ENCODE measurements around the gene CREG2.

The CREG2 gene

GRCh38 chr2:101420623-101421022, 33.3 kb upstream of the CREG2 start:
- H3K14ac ChIP-seq (ENCODE audit: low read length in 2 of 2): no peak overlapping the region
- H3K27ac ChIP-seq (ENCODE audit: low read length, poor library complexity, severe bottlenecking): no peak overlapping the region
- no peak overlapping the region for H2BK15ac ChIP-seq (ENCODE audit: low read depth, poor library complexity, severe bottlenecking)
- H4K91ac ChIP-seq (ENCODE audit: low read length): peak overlapping the region; percentile 40
- H3K4me2 ChIP-seq (ENCODE audit: low read length, poor library complexity, severe bottlenecking): no peak overlapping the region
- DNase-seq: no peak
- no peak overlapping the region for H3K23ac ChIP-seq (ENCODE audit: low read length in 2 of 2)
- H3K4me1 ChIP-seq (ENCODE audit: control insufficient read depth, insufficient read depth, low read depth, low read length): no peaks in the 10 kb centered on the region
- no peak overlapping the region for H3K18ac ChIP-seq (ENCODE audit: low read depth in 1 of 2, low read length in 2 of 2)
- no peaks in the 10 kb centered on the region for H3K79me1 ChIP-seq (replicated peaks; ENCODE audit: low read length, poor library complexity, severe bottlenecking)
- no peaks in the 10 kb centered on the region for H3K9me3 ChIP-seq (ENCODE audit: control insufficient read depth, low read length)
- H3K4ac ChIP-seq (ENCODE audit: low read depth in 1 of 2, low read length in 2 of 2): no peak overlapping the region
- H2BK12ac ChIP-seq (ENCODE audit: low read length in 2 of 2): no peak overlapping the region
- no peak overlapping the region for H2AFZ ChIP-seq (ENCODE audit: low read depth, low read length)
- no peak overlapping the region for H2BK5ac ChIP-seq (ENCODE audit: low read depth, low read length, poor library complexity, severe bottlenecking)
- H2BK120ac ChIP-seq (ENCODE audit: low read depth, low read length): no peak overlapping the region
- WGBS: 90% methylated on average over 4 of the region's 4 CpGs
- no peak overlapping the region for H3K4me3 ChIP-seq (ENCODE audit: insufficient read depth in 1 of 2, low read depth in 1 of 2, low read length in 2 of 2)
- no peak overlapping the region for H3K9ac ChIP-seq (ENCODE audit: low read length)
- peaks cover 0 to 76% of the 10 kb centered on the region in 2 experiments for H3K36me3 ChIP-seq (ENCODE audit: control insufficient read depth in 1 of 2, insufficient read depth in 2 of 2, low read depth in 1 of 2, low read length in 2 of 2)
- H4K8ac ChIP-seq (ENCODE audit: low read length): no peak overlapping the region
- no peak overlapping the region for H2AK5ac ChIP-seq (ENCODE audit: low read length, severe bottlenecking)
- no peaks in the 10 kb centered on the region for H3K27me3 ChIP-seq (ENCODE audit: control insufficient read depth in 1 of 2, insufficient read depth in 1 of 2, low read length in 2 of 2)

GRCh38 chr2:101419096-101419663, 31.9 kb upstream of the CREG2 start:
- Histone ChIP-seq H3K27ac (ENCODE audit: low read length, poor library complexity, severe bottlenecking) (no peak overlapping the region), H3K9ac (ENCODE audit: low read length) (peak overlapping the region; percentile 58), H4K91ac (ENCODE audit: low read length) (no peak overlapping the region), H3K14ac (ENCODE audit: low read length in 2 of 2) (no peak overlapping the region), H3K4me2 (ENCODE audit: low read length, poor library complexity, severe bottlenecking) (no peak overlapping the region), H2BK120ac (ENCODE audit: low read depth, low read length) (no peak overlapping the region), H3K18ac (ENCODE audit: low read depth in 1 of 2, low read length in 2 of 2) (no peak overlapping the region), H2AFZ (ENCODE audit: low read depth, low read length) (no peak overlapping the region), H2BK12ac (ENCODE audit: low read length in 2 of 2) (no peak overlapping the region), H2AK5ac (ENCODE audit: low read length, severe bottlenecking) (no peak overlapping the region), H3K79me1 (replicated peaks; ENCODE audit: low read length, poor library complexity, severe bottlenecking) (no peaks in the 10 kb centered on the region), H3K4ac (ENCODE audit: low read depth in 1 of 2, low read length in 2 of 2) (no peak overlapping the region), H3K4me1 (ENCODE audit: control insufficient read depth, insufficient read depth, low read depth, low read length) (no peaks in the 10 kb centered on the region), H3K9me3 (ENCODE audit: control insufficient read depth, low read length) (no peaks in the 10 kb centered on the region), H3K36me3 (ENCODE audit: control insufficient read depth in 1 of 2, insufficient read depth in 2 of 2, low read depth in 1 of 2, low read length in 2 of 2) (peaks cover 0 to 81% of the 10 kb centered on the region in 2 experiments), H3K27me3 (ENCODE audit: control insufficient read depth in 1 of 2, insufficient read depth in 1 of 2, low read length in 2 of 2) (no peaks in the 10 kb centered on the region), H3K23ac (ENCODE audit: low read length in 2 of 2) (no peak overlapping the region), H4K8ac (ENCODE audit: low read length) (no peak overlapping the region), H2BK5ac (ENCODE audit: low read depth, low read length, poor library complexity, severe bottlenecking) (no peak overlapping the region), H3K4me3 (ENCODE audit: insufficient read depth in 1 of 2, low read depth in 1 of 2, low read length in 2 of 2) (no peak overlapping the region), H2BK15ac (ENCODE audit: low read depth, poor library complexity, severe bottlenecking) (no peak overlapping the region)
- 90% methylated on average over 10 of the region's 10 CpGs for WGBS
- DNase-seq: peak; percentile 68

- Histone ChIP-seq H2AFZ (ENCODE audit: low read depth, low read length) (no peak overlapping the region), H3K4ac (ENCODE audit: low read depth in 1 of 2, low read length in 2 of 2) (no peak overlapping the region), H4K91ac (ENCODE audit: low read length) (no peak overlapping the region), H3K4me2 (ENCODE audit: low read length, poor library complexity, severe bottlenecking) (no peak overlapping the region), H2BK120ac (ENCODE audit: low read depth, low read length) (no peak overlapping the region), H3K9ac (ENCODE audit: low read length) (peak overlapping the region; percentile 58), H3K18ac (ENCODE audit: low read depth in 1 of 2, low read length in 2 of 2) (no peak overlapping the region), H3K4me3 (ENCODE audit: insufficient read depth in 1 of 2, low read depth in 1 of 2, low read length in 2 of 2) (no peak overlapping the region), H3K27ac (ENCODE audit: low read length, poor library complexity, severe bottlenecking) (no peak overlapping the region), H2AK5ac (ENCODE audit: low read length, severe bottlenecking) (no peak overlapping the region), H3K14ac (ENCODE audit: low read length in 2 of 2) (no peak overlapping the region), H3K27me3 (ENCODE audit: control insufficient read depth in 1 of 2, insufficient read depth in 1 of 2, low read length in 2 of 2) (peaks cover 0 to 4% of the 10 kb centered on the region in 2 experiments), H3K23ac (ENCODE audit: low read length in 2 of 2) (no peak overlapping the region), H3K36me3 (ENCODE audit: control insufficient read depth in 1 of 2, insufficient read depth in 2 of 2, low read depth in 1 of 2, low read length in 2 of 2) (peaks cover 0 to 80% of the 10 kb centered on the region in 2 experiments), H3K4me1 (ENCODE audit: control insufficient read depth, insufficient read depth, low read depth, low read length) (no peaks in the 10 kb centered on the region), H3K9me3 (ENCODE audit: control insufficient read depth, low read length) (no peaks in the 10 kb centered on the region), H2BK5ac (ENCODE audit: low read depth, low read length, poor library complexity, severe bottlenecking) (no peak overlapping the region), H2BK15ac (ENCODE audit: low read depth, poor library complexity, severe bottlenecking) (no peak overlapping the region), H3K79me1 (replicated peaks; ENCODE audit: low read length, poor library complexity, severe bottlenecking) (no peaks in the 10 kb centered on the region), H2BK12ac (ENCODE audit: low read length in 2 of 2) (peak overlapping the region in 1 of 2 experiments; percentile 62), H4K8ac (ENCODE audit: low read length) (no peak overlapping the region)
- no peak for DNase-seq
- WGBS: 83% methylated on average over 7 of the region's 12 CpGs
Measured at GRCh38 chr2:101418460-101419095, 31.3 kb upstream of the CREG2 start.

- H2AK5ac ChIP-seq (ENCODE audit: low read length, severe bottlenecking): no peak overlapping the region
- DNase-seq: no peak
- no peak overlapping the region for H4K91ac ChIP-seq (ENCODE audit: low read length)
- H3K27ac ChIP-seq (ENCODE audit: low read length, poor library complexity, severe bottlenecking): no peak overlapping the region
- H3K4me1 ChIP-seq (ENCODE audit: control insufficient read depth, insufficient read depth, low read depth, low read length): no peaks in the 10 kb centered on the region
- H3K9me3 ChIP-seq (ENCODE audit: control insufficient read depth, low read length): no peaks in the 10 kb centered on the region
- H3K4me3 ChIP-seq (ENCODE audit: insufficient read depth in 1 of 2, low read depth in 1 of 2, low read length in 2 of 2): no peak overlapping the region
- H2BK120ac ChIP-seq (ENCODE audit: low read depth, low read length): no peak overlapping the region
- H3K4ac ChIP-seq (ENCODE audit: low read depth in 1 of 2, low read length in 2 of 2): no peak overlapping the region
- H3K79me1 ChIP-seq (replicated peaks; ENCODE audit: low read length, poor library complexity, severe bottlenecking): no peaks in the 10 kb centered on the region
- no peak overlapping the region for H3K18ac ChIP-seq (ENCODE audit: low read depth in 1 of 2, low read length in 2 of 2)
- H4K8ac ChIP-seq (ENCODE audit: low read length): no peak overlapping the region
- no peak overlapping the region for H2BK15ac ChIP-seq (ENCODE audit: low read depth, poor library complexity, severe bottlenecking)
- H3K14ac ChIP-seq (ENCODE audit: low read length in 2 of 2): no peak overlapping the region
- no peak overlapping the region for H2BK12ac ChIP-seq (ENCODE audit: low read length in 2 of 2)
- H3K36me3 ChIP-seq (ENCODE audit: control insufficient read depth in 1 of 2, insufficient read depth in 2 of 2, low read depth in 1 of 2, low read length in 2 of 2): peaks cover 0 to 86% of the 10 kb centered on the region in 2 experiments
- no peak overlapping the region for H3K23ac ChIP-seq (ENCODE audit: low read length in 2 of 2)
- no peak overlapping the region for H3K4me2 ChIP-seq (ENCODE audit: low read length, poor library complexity, severe bottlenecking)
- 92% methylated on average over 5 of the region's 5 CpGs for WGBS
- no peak overlapping the region for H2BK5ac ChIP-seq (ENCODE audit: low read depth, low read length, poor library complexity, severe bottlenecking)
- peaks cover 0 to 15% of the 10 kb centered on the region in 2 experiments for H3K27me3 ChIP-seq (ENCODE audit: control insufficient read depth in 1 of 2, insufficient read depth in 1 of 2, low read length in 2 of 2)
- H2AFZ ChIP-seq (ENCODE audit: low read depth, low read length): no peak overlapping the region
- H3K9ac ChIP-seq (ENCODE audit: low read length): no peak overlapping the region
Measured at GRCh38 chr2:101416609-101417008, 29.3 kb upstream of the CREG2 start.
